Measurements from ENCODE around the gene SPCS2. TPM values are rescaled to one million over a fixed set of nuclear protein-coding genes. Genes with fewer than 3 reads are reported as not detected.

SPCS2 gene
- total and polyA plus RNA-seq, 8 donors: 160 to 231 (median 174) TPM

DNA sequence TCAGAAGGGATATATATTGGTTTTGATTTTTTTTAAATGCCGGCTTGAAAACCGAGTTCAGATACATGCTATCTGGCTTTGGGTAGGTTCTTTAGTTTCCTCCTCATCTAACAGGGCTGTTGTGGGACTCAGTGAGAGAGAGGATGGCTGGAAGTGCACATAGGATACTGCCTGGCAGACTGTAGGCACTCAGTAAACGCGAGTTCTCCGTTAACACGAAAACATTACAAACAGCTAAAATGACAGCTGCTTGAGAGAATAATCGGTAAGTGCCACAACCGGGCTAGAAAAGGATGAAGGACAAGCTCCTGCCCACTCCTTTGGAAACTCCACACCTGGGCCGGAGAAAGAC is 544 bp upstream of the SPCS2 start:
- no peak for DNase-seq
- Histone ChIP-seq H3K9me3 (no peaks in the 10 kb centered on the region), H3K4me1 (peaks cover 14 to 49% of the 10 kb centered on the region in 2 donors), H3K27ac (peak overlapping the region; percentile 65 to 88), H3K4me3 (peak overlapping the region; percentile 76 to 89), H3K27me3 (no peaks in the 10 kb centered on the region), H3K36me3 (peaks cover 0 to 14% of the 10 kb centered on the region in 2 donors)
- peak; percentile 49 for ATAC-seq
- TF ChIP-seq, protein P1, sequence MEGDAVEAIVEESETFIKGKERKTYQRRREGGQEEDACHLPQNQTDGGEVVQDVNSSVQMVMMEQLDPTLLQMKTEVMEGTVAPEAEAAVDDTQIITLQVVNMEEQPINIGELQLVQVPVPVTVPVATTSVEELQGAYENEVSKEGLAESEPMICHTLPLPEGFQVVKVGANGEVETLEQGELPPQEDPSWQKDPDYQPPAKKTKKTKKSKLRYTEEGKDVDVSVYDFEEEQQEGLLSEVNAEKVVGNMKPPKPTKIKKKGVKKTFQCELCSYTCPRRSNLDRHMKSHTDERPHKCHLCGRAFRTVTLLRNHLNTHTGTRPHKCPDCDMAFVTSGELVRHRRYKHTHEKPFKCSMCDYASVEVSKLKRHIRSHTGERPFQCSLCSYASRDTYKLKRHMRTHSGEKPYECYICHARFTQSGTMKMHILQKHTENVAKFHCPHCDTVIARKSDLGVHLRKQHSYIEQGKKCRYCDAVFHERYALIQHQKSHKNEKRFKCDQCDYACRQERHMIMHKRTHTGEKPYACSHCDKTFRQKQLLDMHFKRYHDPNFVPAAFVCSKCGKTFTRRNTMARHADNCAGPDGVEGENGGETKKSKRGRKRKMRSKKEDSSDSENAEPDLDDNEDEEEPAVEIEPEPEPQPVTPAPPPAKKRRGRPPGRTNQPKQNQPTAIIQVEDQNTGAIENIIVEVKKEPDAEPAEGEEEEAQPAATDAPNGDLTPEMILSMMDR (IDR thresholded peaks at IDR 0.05): no peak
- intact Hi-C loops (cut with DNase I): no loop called here

DNA sequence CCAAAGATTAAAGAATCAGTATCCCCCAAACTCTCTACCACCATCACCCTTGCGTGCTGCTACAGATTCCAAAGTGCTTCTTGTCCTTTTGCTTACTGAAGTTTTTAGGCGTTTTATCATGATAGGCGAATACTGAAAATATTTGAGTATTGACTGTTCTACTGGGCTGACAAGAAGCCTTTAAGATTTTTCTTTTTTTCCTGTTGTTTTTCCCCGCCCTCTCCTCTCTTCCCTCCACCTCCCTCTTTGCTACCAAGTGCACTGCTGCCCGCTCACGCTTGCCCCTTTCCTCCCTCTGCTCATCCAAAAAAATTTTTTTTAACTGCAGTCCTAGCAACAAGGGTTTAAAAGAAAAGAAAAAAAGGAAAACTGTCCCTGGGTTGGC is 679 bp downstream of the SPCS2 start:
- peak overlapping the region; percentile 62 to 88 for H3K27ac ChIP-seq
- no peaks in the 10 kb centered on the region for H3K9me3 ChIP-seq
- TF ChIP-seq, protein P1 (IDR thresholded peaks at IDR 0.05): no peak
- peaks cover 14 to 56% of the 10 kb centered on the region in 2 donors for H3K4me1 ChIP-seq
- no peak for DNase-seq
- H3K4me3 ChIP-seq: peak overlapping the region; percentile 76 to 89
- H3K36me3 ChIP-seq: peaks cover 0 to 8% of the 10 kb centered on the region in 2 donors
- peak; percentile 21 for ATAC-seq
- intact Hi-C loops (cut with DNase I): no loop called here
- H3K27me3 ChIP-seq: no peaks in the 10 kb centered on the region

DNA sequence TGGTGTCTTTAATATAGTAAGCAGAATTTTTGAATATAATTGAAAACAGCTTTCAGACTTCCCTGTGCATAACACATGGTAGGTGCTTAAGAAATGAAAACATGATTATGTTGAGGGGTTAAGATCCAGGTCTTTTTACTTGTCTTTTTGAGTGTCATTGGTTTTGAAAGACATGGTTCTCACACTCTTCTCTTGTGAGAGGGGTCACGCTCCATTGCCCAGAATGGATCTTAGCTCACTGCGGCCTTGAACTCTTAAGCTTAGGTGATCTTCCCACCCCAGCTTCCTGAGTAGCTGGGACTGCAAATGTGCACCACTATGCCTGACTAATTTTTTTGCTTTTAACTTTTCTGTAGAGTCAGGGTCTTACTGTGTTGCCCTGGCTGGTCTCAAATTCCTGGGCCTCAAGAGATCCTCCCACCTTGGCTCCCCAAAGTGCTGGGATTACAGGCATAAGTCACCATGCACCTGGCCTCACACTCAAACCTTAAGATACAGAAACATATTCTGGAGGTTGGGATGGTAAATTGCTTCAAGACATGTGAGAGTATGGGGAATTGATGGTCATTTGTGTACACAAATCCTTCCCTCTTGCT is 1.4 kb downstream of the SPCS2 start:
- DNase-seq: no peak
- H3K27me3 ChIP-seq: no peaks in the 10 kb centered on the region
- H3K4me3 ChIP-seq: peak overlapping the region; percentile 76 to 89
- intact Hi-C loops (cut with DNase I): no loop called here
- H3K4me1 ChIP-seq: peaks cover 14 to 60% of the 10 kb centered on the region in 2 donors
- no peak overlapping the region for H3K27ac ChIP-seq
- no peaks in the 10 kb centered on the region for H3K9me3 ChIP-seq
- TF ChIP-seq, protein P1 (IDR thresholded peaks at IDR 0.05): no peak
- H3K36me3 ChIP-seq: peaks cover 0 to 8% of the 10 kb centered on the region in 2 donors
- no peak for ATAC-seq

GRCh38 chr11:74951226-74951625 is 2.2 kb downstream of the SPCS2 start:
- H3K4me3 ChIP-seq: peak overlapping the region in 1 of 2 donors; percentile 76

DNA sequence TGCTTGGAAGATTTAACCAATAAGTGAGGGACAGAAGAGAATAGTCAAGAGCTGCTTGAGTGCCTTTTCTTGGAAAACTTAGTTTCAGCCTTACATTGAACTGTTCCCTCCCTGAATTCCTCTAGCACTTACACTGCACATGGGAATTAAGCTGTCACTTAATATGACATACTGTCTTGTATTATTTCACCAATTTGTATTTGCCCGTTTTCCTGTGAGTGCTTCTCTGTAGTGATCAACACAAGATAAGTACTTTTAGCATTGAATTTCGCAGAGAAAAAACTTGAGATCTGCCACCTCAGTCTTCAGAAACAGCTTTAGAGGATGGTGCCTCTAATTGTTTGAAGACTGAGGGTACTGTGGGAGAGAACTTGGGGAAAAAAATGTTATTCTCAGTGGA is 3.7 kb downstream of the SPCS2 start:
- no peak for ATAC-seq
- Histone ChIP-seq H3K36me3 (peaks cover 0 to 8% of the 10 kb centered on the region in 2 donors), H3K27ac (no peak overlapping the region), H3K4me1 (peaks cover 21 to 68% of the 10 kb centered on the region in 2 donors), H3K27me3 (no peaks in the 10 kb centered on the region), H3K9me3 (no peaks in the 10 kb centered on the region), H3K4me3 (no peak overlapping the region)
- TF ChIP-seq, protein P1 (IDR thresholded peaks at IDR 0.05): no peak
- intact Hi-C loops (cut with DNase I): no loop called here
- DNase-seq: no peak

More at GRCh38 chr11:74951226-74951625, 2.2 kb downstream of the SPCS2 start:
- intact Hi-C loops (cut with DNase I): no loop called here
- TF ChIP-seq, protein P1 (IDR thresholded peaks at IDR 0.05): no peak
- H3K9me3 ChIP-seq: no peaks in the 10 kb centered on the region
- ATAC-seq (no peak), DNase-seq (no peak)
- peaks cover 0 to 8% of the 10 kb centered on the region in 2 donors for H3K36me3 ChIP-seq
- peaks cover 14 to 60% of the 10 kb centered on the region in 2 donors for H3K4me1 ChIP-seq
- no peak overlapping the region for H3K27ac ChIP-seq
- no peaks in the 10 kb centered on the region for H3K27me3 ChIP-seq

Data from left lung (tissue), 10 donors.